T-helper 1 cell (primary cell): ENCODE results near the gene KIAA0513.
"Not testable (repeated sequence)": the region's sequence is repeated elsewhere in the genome, so short reads cannot be mapped to it uniquely, and the experiment has no call there.

Experiments
- DNase-seq, 5 donors: peaks; one replicate each; pipeline ENCODE4 v3.0.0-alpha.2; 2012 to 2020

The KIAA0513 gene

DNA sequence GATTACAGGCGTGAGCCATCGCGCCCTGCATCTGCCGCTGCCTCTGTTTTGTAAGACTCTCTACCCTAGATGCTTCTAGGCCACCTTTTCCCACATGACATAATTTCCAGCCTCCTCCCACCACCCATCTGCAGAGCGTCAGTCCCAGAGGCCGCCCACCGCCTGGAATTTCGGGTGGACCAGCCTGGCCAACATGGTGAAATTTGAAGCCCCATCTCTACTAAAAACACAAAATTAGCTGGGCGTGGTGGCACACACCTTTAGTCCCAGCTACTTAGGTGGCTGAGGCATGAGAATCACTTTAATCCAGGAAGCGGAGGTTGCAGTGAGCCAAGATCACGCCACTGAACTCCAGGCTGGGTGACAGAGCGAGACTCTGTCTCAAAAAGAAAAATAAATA, 89.8 kb downstream of the KIAA0513 start:
- DNase-seq = no peak

DNA sequence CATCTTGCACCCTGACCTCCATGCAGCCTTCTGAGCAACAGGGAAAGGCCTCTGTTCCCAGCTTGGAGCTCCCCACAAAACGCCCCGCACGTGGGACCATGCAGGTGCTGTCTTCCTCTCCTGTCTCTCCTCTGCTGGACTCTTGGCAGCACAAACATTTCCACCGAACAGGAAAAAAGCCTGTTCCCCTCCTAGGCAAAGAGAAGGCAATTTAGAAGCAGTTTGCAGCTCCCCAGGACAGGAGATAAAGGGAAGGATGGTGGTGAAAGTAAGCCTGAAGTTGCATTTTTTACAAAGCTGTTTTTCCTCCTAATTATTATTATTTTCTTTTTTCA, 92.4 kb downstream of the KIAA0513 start:
- no peak for DNase-seq

DNA sequence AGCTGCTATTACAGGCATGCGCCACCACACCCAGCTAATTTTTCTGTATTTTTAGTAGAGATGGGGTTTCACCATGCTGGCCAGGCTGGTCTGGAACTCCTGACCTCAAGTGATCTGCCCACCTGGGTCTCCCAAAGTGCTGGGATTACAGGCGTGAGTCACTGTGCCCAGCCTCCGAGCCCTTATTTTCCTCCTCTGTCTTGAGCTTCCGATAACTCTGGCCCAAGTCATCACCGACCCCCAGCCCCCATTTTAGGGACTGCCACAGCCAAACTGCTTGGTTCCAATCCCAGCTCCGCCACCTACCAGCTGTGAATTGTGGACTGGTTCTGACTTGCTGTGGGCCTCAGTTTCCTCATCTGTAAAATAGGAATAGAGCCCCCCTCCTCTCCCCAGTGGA, 95.8 kb downstream of the KIAA0513 start:
- not testable (repeated sequence) for DNase-seq

DNA sequence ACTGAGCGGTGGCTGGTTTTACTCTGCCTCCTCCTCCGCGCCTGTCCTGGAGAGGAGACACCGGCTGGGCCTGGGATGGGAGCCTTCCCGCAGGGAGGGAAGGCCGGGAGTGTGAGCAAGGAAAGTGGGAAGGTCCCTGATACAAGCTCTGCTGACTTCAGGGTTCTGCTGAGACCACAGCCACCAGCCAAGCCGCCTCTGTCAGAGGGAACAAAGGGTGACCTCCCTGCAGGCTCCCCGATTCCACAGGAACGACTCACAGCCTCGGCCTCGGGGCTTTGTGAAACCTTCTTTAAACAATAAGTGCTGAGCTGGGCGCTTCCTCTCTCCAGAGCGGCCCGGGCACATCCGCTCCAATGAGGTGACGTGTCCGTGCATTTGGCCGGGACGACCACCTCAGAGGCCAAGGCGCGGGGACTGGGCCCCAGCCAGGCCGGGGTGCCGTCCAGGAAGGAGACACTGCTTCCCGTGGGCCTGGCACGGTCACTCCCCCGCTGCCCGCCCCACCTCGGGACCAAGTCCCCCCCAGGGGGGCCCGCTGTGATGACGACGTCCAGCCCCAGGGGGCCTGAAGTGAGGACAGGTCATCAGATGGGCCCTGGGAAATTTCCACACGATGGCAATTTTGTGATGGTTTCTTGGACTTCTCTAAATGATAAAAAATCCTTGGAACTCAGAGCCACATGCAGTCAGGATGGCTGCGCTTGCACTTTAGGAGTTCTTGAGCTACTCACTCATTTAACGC, 96.5 kb downstream of the KIAA0513 start:
- DNase-seq = no peak

DNA sequence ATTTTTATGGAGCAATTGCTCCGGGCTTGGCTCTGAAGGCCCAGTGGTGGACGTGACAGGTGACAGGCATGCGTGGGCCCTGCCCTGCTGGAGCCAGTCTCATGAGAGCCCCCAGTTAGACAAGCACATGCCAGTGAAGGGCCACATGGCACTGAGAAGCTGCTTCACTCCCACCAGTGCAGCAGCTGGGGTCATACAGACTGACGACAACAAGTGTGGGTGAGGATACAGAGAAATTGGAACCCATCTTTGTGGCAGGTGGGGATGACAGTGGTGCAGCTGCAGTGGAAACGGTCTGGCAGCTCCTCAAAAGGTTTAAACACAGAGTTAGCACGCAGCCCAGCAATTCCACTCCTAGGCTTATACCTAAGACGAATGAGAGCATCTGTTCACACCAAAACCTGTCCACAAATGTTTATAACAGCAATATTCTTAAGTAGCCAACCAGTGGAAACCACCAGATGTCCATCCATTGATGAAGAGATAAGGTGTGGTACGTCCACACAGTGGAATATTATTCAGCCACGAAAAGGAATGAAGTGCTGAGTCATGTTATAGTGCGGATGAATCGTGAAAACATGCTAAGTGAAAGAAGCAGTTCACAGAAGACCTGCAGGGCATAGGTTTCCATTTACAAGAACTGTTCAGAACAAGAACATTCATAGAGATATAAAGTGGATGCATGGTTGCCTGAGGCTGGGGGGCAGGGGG, 97.2 kb downstream of the KIAA0513 start:
- DNase-seq = no peak

DNA sequence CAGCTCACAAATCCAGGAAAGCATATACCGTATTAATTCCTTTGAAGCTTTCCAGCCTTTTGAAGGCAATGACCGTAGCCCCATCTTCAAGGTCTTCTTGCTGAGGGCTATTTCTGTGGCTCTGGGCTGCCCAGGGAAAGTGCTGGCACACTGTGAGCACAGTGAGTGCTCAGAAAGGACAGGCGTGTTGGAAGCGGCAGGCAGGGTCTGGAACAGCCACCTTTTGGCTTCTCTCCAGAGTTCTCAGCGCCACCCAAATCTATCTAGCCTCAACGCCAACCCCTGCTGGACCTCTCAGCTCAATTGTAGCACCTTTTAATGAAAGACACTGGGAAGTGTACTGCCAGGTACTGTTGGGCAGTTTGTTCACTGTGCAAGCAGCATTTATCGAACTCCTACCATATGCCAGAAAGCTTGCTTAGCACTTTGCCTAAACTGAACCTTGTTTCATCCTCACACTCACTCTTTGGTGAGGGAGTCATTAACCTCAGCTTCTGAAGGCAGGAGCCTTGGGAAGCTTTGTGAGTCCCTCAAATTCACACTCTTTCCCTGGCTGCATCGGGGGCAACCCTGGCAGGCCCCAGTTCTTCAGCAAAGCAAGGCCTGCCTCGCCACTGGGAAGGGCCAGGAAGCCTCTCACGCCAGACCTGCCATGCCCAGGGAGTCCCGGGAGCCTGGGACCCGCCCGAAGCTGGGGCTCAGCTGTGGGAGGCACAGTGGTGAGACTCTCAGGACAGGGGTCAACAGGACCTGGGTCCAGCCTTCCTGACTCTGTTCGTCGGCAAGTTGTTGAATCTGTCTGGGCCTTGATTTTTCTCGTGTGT, 98.2 kb downstream of the KIAA0513 start:
- DNase-seq = no peak

DNA sequence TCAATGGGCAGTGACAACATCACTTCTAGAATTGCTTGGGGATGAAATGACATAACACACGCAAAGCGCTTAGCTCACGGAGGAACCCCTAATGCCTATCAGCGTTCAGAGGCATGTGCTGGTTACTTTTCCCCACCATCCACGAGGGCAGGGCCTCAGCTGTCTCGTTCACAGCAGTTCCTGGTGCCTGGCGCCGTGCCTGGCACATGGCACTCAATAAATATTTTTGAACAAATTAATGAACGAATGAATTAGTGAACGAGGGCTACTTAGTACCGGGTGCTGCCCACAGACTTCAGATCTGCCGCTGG, 98.8 kb downstream of the KIAA0513 start:
- no peak for DNase-seq

DNA sequence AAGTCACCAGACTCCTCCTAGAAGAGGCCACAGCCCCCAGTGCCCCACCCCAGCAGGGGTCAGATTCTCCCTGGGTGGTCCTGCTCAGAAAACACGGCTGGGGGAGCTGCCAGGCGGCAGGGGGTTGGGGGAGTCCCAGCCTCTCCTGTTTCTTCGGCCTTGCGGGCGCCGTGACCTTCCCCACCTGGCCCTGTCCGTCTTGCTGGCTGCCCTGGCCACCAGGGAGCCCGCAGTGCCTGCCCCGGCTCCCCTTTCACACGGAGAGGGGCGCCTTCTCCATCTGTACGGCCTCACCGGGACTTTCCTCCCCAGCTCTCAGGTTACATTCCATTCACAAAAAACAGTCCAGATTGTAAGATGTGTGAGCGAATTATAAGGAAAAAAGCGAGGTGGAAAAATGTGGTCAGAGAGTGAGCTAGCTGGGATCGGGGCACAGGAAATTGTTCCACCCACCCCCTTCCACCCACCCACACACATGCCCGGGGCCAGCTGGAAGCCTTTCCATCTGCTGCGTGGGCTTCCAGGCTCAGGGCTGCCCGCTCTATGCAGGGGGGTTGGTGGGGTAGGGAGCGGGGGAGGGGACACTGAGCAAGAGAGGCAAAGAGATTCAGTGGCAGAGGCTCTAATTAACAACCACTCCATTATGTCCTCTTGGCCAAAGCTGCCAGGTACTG, 99.2 kb downstream of the KIAA0513 start:
- no peak for DNase-seq

DNA sequence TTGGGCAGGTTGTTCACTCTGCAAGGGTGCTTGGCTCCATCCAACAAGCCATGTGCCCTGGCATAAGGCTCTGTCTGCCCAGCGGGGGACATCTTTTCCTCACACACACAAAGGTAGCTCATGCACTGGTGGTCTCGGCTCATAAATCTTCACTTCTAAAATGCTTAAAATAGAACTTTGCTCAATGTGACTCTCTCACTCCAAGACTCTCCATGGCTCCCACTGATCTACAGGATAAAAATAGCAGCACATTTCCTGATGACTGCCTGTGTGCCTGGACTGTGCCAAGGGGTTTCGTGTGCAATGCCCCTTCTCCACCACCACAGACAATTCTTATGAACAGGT, 99.8 kb downstream of the KIAA0513 start:
- no peak for DNase-seq

DNA sequence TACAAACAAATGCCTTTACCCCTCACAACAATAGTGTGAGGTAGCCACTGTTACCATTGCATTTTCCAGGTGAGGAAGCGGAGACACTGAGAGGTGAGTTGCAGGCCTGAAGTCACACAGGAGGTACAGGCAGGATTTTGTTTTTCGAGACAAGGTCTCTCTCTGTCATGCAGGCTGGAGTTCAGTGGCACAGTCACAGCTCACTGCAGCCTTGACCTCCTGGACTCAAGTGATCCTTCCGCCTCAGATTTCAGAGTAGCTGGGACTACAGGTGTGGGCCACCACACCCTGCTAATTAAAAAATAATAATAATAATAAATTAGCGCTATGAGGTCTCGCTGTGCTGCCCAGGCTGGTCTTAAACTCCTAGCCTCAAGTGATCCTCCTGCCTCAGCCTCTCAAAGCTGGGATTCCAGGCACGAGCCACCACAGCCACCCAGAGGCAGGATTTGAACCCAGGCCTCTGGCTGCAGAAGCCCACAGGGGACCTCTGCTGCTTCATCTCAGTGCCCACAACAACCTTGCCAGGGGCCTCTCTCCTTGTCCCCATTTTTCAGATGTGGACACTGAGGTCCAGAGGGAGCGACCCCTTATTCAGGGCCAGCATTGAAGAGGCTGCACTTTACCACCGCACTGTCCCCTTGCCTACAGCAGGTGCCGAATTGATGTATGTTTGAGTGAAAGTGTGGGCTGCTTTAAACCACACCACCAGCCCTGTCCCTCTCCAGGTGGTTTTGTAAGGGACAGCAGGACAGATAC, 100.7 kb downstream of the KIAA0513 start:
- DNase-seq = no peak

DNA sequence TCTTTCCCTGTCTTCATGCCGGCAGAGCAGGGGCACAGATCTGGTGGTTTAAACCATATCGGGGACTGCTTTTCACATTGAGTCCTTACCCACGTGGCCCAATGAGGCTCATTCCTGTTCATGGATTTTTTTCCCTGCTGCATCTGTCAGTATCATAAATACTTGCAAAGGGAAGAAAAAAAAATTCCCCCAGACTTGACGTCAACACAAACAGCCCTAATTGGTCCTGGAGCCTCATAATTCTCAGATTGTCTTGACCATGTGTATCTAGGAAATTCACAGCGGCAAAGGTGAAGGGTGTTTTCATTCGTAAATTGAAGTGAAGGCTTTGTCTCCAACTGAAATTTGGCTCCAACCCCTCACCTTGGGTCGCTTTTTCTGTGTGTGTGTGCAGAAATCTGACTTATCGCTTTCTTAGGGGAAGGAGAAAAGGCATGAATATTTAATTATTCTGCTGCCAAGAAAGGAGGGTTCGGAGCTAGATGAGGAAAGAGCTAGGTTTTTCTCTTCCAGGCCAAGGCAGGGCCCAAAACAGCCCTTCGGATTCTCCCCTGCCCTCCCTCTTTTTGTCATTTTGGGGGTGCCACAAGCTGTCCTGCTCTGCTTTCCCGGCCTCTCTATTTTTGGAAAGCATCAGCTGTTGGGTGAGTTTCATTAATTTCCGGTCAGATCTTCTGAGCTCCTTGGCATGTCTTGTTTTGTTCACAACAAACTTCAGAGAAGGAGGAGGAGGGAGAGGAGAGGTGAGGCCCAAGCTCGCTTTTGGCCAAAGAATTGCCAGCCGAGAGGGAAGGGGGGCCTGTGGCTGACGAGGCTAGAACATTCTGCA, 102.5 kb downstream of the KIAA0513 start:
- DNase-seq = no peak

DNA sequence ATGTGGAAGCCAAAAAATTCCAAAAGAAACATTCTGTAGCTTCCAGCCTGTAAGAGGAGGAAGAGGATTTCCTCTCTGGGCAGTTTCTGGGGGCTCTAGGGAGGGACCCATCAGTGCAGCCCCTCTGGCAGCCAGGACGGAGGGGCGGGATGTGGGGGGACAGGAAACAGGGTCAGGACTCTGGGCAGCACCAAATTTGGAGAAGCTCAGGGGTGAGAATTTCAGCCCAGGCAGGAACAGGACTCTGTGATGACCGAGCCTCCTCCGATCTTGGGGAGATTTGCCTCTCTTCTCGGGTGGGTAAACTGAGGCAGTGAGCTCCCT, 103.1 kb downstream of the KIAA0513 start:
- no peak for DNase-seq

DNA sequence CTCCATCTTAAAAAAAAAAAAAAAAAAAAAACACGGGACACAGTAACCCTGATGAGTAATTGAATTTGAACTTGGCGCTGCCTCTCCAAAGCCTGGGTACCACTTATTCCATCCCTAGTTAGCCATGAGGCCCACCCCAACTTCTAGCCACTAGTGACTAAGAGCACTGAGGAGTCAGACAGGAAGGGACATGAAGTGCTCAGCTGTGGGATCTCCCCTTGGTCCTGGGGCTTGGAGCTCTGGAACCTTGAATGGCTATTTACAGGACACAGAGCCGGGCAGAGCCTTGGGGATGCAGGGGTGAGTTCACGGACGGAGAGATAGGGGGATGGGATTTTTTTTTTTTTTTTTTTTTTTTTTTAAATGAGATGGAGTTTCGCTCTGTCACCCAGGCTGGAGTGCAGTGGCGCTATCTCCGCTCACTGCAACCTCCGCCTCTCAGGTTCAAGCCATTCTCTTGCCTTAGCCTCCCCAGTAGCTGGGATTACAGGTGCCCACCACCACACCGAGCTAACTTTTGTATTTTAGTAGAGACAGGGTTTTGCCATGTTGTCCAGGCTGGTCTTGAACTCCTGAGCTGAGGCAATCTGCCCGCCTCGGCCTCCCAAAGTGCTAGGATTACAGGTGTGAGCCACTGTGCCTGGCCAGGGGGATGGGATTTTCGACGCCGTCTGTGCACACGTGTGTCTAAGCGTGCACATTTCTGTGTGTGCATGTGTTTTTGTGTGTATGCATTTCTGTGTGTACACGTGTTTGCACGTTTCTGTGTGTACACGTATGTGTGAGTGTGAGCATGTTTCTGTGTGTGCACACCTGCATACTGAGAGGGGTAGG, 105.1 kb downstream of the KIAA0513 start:
- DNase-seq = no peak

DNA sequence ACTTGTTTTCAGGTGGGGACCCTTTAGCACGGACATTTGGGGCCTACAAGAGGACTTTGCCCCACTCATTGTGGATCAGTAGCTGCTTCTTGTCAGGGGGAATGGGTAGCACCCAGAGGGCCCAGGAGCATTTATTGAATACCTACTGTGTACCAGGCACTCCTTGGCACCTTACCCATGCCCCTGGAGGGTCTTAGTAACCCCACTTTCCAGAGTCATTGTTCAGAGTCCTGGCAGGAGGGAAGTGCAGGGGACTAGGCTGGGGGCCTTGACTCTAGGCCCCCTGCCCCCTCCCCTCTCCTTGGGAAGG, 105.7 kb downstream of the KIAA0513 start:
- no peak for DNase-seq

DNA sequence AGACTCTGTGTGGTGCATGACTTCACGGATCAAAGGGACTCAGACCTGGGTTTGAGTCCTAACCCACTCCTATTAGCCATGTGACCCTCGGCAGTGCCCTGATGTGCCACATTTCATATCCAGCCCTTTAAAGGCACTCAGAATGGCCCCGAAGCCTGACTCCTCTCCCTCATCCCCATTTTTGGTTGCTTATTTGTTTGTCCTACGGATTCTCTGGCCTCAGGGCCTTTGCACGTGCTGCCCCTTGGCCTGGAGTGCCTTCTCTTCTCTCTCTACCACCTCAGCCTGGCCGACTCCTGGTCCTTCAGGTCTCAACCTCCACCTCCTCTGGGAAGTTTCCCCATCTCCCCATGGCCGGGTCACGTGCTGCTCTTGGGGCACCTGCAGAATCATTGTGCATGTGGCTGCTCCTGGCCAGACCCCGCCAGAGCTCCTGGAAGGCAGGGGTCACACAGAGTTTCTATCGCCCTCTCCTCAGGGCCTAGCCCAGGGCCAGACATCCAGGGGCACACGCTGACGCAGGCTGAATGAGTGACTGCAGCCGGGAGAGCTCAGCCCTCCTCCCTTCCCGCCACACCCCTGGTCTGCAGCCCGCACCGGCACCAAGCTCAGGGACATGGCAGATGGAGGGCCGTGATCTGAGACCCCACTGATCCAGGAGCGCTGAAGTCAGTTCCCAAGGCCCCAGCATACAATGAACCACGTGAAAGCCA, 106.6 kb downstream of the KIAA0513 start:
- DNase-seq = no peak

DNA sequence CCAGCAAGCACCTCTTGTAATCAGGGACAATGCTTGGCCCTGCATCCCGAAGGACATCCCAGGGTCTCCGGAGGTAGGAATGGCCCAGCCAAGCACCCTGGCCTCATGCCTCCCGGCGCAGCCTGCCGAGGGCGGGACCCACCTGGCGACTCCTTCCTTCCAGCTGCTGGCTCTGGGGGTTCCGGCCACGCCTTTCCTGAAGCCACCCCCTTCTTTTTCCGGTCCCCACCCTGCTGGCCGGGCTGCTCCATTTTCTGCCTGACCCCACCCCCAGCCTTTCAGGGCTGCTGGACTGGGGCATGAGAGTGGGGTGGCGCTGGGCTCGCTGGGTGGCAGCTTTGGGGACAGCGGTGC, 107.2 kb downstream of the KIAA0513 start:
- DNase-seq = no peak

DNA sequence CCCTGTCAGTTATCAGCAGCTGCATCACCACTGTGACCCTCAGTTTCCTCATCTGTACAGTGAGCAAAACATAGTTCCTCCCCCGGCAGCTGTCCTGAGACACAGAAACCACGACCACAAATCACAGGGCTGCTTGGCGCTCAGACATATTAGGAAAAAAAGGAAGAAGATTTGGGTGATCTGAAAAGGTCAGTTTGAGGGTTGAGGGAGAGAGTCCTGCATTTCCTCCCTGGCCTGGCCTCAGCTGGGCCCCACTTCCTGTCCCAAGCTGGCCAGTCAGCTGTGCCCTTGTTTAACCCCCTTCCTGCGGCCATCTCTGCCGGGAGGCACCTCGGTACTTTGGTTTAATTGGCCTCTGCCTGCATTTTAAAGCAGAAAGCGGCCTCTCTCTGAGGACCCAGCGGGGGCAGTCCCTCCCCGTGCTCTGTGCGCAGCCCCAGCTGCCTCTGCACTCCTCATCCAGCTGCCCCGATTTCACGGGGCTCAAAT, 108.7 kb downstream of the KIAA0513 start:
- no peak for DNase-seq

DNA sequence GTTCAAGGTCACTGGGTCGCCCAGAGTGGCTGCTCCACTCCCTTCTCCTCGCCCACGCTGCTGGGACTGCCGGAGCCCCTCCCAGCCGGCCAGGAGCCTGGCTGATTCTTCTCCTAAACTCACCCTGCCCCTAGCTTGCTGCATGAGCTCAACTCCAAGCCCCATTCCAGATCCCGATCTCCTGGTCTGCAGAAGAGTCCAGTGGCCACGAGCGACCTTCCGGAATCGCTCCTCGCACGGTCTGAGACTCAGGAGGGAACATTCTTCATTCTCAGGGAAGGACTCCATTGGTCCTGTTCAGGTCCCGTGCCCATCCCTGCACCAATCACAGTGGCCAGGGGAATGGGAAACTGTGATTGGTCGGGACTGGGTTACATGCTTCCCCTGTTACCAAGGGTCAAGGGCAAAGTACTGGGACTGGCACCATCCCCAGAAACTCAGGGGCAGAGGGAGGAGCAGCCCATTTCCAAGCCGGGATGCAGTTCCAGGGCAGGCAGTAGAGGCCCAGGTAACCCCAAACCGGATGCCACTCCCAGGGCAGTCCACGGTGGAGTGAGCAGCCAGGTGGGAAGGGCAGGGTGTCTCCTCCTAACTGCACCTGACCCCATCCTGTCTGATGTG, 109.2 kb downstream of the KIAA0513 start:
- no peak for DNase-seq

DNA sequence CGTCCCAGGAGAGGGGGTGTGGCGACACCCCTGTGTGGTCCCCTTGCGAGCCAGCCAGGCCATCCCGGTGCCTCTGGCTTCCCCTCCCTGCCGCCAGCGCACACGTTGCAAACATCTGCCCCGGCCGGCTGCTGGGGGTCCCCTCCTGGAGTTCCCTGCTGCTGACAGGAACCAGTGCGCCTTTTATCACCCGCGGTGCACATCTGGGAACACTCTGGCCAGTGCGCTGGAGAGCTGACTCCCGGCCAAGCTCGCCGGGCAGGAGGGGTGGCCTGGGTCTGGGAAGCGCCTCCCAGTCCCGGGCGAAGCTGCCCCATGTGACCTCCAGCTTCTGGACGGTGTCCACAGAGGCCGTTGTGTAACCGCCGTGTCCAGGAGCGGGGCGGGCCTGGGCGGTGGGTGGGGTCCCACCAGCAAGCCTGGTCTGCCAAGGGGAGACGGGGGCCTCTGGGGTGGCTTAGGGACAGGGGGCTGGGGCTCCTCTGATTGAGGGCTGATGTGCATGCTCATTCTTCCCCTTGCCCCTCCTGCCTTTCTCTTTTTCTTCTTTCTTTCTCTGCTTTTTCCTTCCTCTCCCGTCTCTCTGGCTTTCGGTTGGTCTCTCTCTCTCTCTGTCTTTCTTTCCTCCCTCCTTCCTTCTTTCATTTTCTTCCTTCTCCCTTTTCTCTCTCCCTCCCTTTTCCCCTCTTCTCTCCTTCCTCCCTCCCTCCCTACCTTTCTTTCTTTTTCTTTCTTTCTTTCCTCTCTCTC, 109.9 kb downstream of the KIAA0513 start:
- DNase-seq = no peak
